ENCODE measurements around the gene ZNF426. TPM values are rescaled to one million over a fixed set of nuclear protein-coding genes. Genes with fewer than 3 reads are reported as not detected.
A peak's percentile ranks its signal among the peaks of the same experiment; 100 is the strongest.
"Not testable (repeated sequence)": the region's sequence is repeated elsewhere in the genome, so short reads cannot be mapped to it uniquely, and the experiment has no call there.

ZNF426 gene
- total RNA-seq: 14.1 TPM
- long read RNA-seq, full-length matches to known transcripts: 7 of 17 reads
- long read RNA-seq, partial matches to known transcripts: 7 of 17 reads
- long read RNA-seq, other reads (novel, unspliced or antisense): 3 of 17 reads

DNA sequence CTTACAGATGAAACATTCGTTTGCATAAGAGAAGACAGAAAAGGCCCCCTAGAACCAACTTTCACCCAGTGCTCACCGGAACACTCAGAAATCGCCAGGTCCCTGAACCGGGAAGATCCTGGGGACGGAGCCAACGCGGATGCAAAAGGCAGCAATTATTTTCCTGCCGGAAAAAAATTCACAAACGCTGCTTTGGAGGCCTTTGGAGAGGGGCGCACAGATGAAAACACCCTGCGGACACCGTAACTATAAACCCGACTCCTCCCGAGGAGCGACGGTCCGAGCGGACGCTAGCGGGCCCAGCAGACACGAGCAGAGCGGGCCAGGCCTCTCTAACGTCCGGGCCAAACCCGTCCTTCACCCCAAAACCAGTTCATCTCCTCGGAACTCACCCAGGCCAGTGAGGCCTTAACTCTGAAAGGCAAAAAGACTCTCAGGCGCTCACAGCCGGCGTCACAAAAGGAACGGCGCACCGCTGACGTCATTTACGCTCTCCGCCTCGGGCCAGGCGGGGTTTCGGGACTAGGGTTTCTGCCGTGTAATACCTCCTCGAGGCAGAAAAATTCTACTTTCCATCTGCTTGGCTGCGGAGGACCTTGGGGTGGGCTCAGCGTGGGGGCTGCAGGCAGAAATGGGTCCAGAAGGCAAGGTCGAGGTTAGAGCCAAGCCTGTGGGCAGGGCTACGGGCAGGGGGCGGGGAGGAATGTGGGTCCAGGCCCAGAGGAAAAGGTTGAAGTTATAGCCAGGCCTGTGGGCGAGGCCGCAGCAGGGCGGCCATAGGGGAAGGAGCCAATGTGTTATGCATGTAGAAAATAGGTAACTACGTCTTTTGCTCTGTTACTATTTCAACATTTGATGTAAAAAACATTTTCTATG lies at the start of gene ZNF426:
Gene ZNF426, minus strand, starts transcription at position 463 of the 876 bp plus-strand sequence. CDS start 2,413 bp downstream, outside the sequence.
- DNase-seq: peak; percentile 91
- Histone ChIP-seq H3K4me1 (peaks cover 34% of the 10 kb centered on the region), H3K9me3 (replicated peaks) (peaks cover 34% of the 10 kb centered on the region), H3K36me3 (peaks cover 36% of the 10 kb centered on the region), H3K27ac (replicated peaks) (peak within 1 kb of the TSS; percentile 98), H3K4me3 (peak within 1 kb of the TSS; percentile 87), H3K27me3 (ENCODE audit: low read depth) (no peaks in the 10 kb centered on the region)
- TF ChIP-seq, protein P1, sequence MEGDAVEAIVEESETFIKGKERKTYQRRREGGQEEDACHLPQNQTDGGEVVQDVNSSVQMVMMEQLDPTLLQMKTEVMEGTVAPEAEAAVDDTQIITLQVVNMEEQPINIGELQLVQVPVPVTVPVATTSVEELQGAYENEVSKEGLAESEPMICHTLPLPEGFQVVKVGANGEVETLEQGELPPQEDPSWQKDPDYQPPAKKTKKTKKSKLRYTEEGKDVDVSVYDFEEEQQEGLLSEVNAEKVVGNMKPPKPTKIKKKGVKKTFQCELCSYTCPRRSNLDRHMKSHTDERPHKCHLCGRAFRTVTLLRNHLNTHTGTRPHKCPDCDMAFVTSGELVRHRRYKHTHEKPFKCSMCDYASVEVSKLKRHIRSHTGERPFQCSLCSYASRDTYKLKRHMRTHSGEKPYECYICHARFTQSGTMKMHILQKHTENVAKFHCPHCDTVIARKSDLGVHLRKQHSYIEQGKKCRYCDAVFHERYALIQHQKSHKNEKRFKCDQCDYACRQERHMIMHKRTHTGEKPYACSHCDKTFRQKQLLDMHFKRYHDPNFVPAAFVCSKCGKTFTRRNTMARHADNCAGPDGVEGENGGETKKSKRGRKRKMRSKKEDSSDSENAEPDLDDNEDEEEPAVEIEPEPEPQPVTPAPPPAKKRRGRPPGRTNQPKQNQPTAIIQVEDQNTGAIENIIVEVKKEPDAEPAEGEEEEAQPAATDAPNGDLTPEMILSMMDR (IDR thresholded peaks at IDR 0.05; ENCODE audit: borderline replicate concordance): no peak
- intact Hi-C loops (cut with micrococcal nuclease): no loop called here

DNA sequence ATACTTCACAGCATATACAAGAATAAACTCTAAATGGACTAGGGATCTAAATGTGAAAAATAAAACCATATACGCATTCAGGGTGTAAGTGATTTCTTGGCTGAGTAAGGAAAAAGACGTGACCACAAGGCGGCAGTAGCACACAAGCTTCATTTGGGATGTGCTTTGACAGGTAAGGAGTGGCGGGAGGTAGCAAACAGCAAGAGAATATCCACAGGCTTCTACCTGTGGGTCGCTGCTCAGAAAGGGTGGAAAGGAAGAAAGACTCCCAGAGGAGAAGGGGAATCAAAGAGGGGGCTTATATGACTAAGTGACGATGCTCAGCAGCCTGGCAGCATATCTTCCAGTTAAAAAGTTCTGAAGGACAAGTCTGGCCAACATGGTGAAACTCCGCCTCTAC lies 48.3 kb upstream of the ZNF426 start:
- H3K4me1 ChIP-seq: peaks cover 32% of the 10 kb centered on the region
- TF ChIP-seq, protein P1 (IDR thresholded peaks at IDR 0.05; ENCODE audit: borderline replicate concordance): peak; percentile 73
- H3K4me3 ChIP-seq: no peak overlapping the region
- intact Hi-C loops (cut with micrococcal nuclease): no loop called here
- H3K27me3 ChIP-seq (ENCODE audit: low read depth): peaks cover 29% of the 10 kb centered on the region
- no peaks in the 10 kb centered on the region for H3K9me3 ChIP-seq (replicated peaks)
- H3K36me3 ChIP-seq: peaks cover 1% of the 10 kb centered on the region
- DNase-seq: peak; percentile 28
- no peak overlapping the region for H3K27ac ChIP-seq (replicated peaks)

DNA sequence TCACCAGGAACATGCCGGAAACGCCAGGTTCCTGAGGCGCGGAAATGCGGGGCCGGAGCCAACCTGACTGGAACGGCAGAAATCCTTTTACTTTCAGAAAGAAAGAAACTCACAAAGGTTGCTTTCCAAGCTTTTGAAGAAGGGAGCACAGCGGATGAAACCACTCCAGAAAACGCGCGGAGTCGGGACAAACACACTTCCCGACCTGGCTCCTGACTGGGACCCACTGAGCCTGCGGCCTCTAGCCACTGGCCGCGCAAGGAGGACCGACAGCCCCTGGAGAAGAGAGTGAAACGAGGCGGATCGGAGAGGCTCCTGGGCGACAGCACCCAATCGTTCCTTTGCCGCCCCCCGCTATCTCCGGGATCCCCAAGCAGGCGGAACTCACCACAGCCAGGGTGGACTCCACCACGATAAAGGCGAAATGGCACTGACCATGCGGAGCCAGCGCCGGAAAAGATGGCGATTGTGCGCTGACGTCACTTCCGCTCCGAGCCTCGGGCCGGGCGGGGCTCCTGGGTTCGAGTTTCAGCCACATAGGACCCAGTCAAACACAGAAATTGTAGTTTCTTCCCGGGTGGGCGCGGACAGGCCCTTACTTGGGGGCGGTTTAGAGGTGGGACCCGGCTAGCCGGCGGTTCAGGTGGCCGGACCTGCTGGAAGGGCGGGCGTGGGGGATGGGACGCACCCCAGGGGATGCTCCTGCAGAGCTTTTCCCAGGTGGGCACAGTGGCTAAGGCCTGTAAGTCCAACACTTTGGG lies 45.8 kb upstream of the ZNF426 start, which contains the start of gene ZNF121:
Gene ZNF121, minus strand, starts transcription at position 432 of the 761 bp plus-strand sequence. CDS start 16,407 bp downstream, outside the sequence.
- Histone ChIP-seq H3K4me3 (peak within 1 kb of the TSS; percentile 95), H3K9me3 (replicated peaks) (peaks cover 13% of the 10 kb centered on the region), H3K36me3 (peaks cover 10% of the 10 kb centered on the region), H3K27ac (replicated peaks) (peak within 1 kb of the TSS; percentile 92), H3K4me1 (peaks cover 42% of the 10 kb centered on the region), H3K27me3 (ENCODE audit: low read depth) (peaks cover 20% of the 10 kb centered on the region)
- TF ChIP-seq, protein P1 (IDR thresholded peaks at IDR 0.05; ENCODE audit: borderline replicate concordance): no peak
- intact Hi-C loops (cut with micrococcal nuclease): no loop called here
- DNase-seq: peak; percentile 86

DNA sequence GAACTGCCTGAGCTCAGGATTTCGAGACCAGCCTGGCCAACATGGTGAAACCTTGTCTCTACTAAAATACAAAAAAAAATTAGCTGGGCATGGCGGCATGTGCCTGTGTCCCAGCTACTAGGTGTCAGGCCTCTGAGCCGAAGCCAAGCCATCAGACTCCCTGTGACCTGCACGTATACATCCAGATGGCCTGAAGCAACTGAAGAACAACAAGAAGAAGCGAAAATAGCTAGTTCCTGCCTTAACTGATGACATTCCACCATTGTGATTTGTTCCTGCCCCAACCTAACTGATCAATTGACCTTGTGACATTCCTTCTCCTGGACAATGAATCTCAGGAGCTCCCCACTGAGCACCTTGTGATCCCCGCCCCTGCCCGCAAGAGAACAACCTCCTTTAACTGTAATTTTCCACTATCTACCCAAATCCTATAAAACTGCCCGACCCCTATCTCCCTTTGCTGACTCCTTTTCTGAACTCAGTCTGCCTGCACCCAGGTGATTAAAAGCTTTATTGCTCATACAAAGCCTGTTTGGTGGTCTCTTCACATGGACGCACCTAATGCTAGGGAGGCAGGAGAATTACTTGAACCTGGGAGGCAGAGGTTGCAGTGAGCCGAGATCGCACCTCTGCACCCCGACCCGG lies 43.8 kb upstream of the ZNF426 start:
- Histone ChIP-seq H3K36me3 (peaks cover 28% of the 10 kb centered on the region), H3K9me3 (replicated peaks) (peaks cover 34% of the 10 kb centered on the region), H3K27ac (replicated peaks) (peak overlapping the region; percentile 39), H3K4me1 (peaks cover 42% of the 10 kb centered on the region)
- H3K4me3 ChIP-seq; H3K27me3 ChIP-seq (ENCODE audit: low read depth); DNase-seq; intact Hi-C loops (cut with micrococcal nuclease): not testable (repeated sequence)

DNA sequence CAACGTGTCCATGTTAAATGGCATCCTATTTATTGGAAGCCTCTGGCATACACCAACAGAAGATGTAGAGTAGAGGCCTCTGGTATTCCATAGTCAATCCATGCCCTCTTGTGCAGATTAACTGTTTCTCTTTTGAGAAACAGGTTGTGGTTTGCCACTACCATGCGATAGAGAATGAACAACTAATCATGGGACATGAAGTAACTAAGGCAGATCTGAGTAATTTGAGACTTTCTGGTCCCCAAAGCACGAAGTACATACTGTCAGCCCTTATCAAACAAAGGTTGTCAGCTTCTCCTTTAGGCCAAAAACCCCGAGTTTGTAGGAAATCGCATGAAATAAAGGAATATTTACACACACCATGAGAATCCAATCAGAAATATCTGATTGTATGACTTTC lies 42.3 kb upstream of the ZNF426 start:
- Histone ChIP-seq H3K4me1 (peaks cover 42% of the 10 kb centered on the region), H3K27ac (replicated peaks) (peak overlapping the region; percentile 23), H3K9me3 (replicated peaks) (peaks cover 48% of the 10 kb centered on the region), H3K4me3 (no peak overlapping the region), H3K27me3 (ENCODE audit: low read depth) (no peaks in the 10 kb centered on the region), H3K36me3 (peaks cover 34% of the 10 kb centered on the region)
- intact Hi-C loops (cut with micrococcal nuclease): no loop called here
- no peak for DNase-seq
- TF ChIP-seq, protein P1 (IDR thresholded peaks at IDR 0.05; ENCODE audit: borderline replicate concordance): no peak
